Stimulated activated CD8-positive, alpha-beta memory T cell treated with anti-CD3 and anti-CD28 coated beads, Interleukin-7, amount 100 ng/mL, for 24 hours (primary cell): ENCODE measurements around the gene TBC1D1.

Source experiments
- DNase-seq: peaks from one replicate; pipeline ENCODE4 v3.0.0-alpha.2; 2020; ENCODE audit warnings: low read depth

Gene TBC1D1

GRCh38 chr4:38152721-38153386 is 262.0 kb downstream of the TBC1D1 start:
- no peak for DNase-seq

GRCh38 chr4:38153387-38153760 is 262.5 kb downstream of the TBC1D1 start:
- DNase-seq = no peak

- no peak for DNase-seq
These were observed 263.4 kb downstream of the TBC1D1 start for GRCh38 chr4:38154252-38154651.

GRCh38 chr4:38154681-38155588 is 264.1 kb downstream of the TBC1D1 start:
- no peak for DNase-seq

- no peak for DNase-seq
These were observed 264.9 kb downstream of the TBC1D1 start for GRCh38 chr4:38155589-38156294.

GRCh38 chr4:38157592-38157991 is 266.7 kb downstream of the TBC1D1 start:
- DNase-seq = no peak

GRCh38 chr4:38160487-38161207 is 269.8 kb downstream of the TBC1D1 start:
- DNase-seq = no peak

GRCh38 chr4:38161208-38162113 is 270.6 kb downstream of the TBC1D1 start:
- no peak for DNase-seq

- DNase-seq = no peak
These were observed 271.4 kb downstream of the TBC1D1 start for GRCh38 chr4:38162240-38162784.

GRCh38 chr4:38163216-38164006 is 272.5 kb downstream of the TBC1D1 start:
- DNase-seq = no peak

- no peak for DNase-seq
These were observed 273.5 kb downstream of the TBC1D1 start for GRCh38 chr4:38164346-38164745.

- no peak for DNase-seq
These were observed 275.2 kb downstream of the TBC1D1 start for GRCh38 chr4:38166082-38166481.

GRCh38 chr4:38166768-38167167 is 275.9 kb downstream of the TBC1D1 start:
- DNase-seq = no peak

GRCh38 chr4:38167973-38168372 is 277.1 kb downstream of the TBC1D1 start:
- DNase-seq = no peak

GRCh38 chr4:38169524-38169923 is 278.6 kb downstream of the TBC1D1 start:
- no peak for DNase-seq

- no peak for DNase-seq
These were observed 279.7 kb downstream of the TBC1D1 start for GRCh38 chr4:38170338-38171169.

GRCh38 chr4:38172078-38172477 is 281.2 kb downstream of the TBC1D1 start:
- DNase-seq = no peak

- no peak for DNase-seq
These were observed 283.1 kb downstream of the TBC1D1 start for GRCh38 chr4:38173935-38174518.

- no peak for DNase-seq
These were observed 283.9 kb downstream of the TBC1D1 start for GRCh38 chr4:38174801-38175200.
